ENCODE data around the gene FALEC.

FALEC gene

GRCh38 chr1:150508982-150509381 lies 6.6 kb upstream of the FALEC start:
- Histone ChIP-seq H3K27me3 (ENCODE audit: control insufficient read depth in 5 of 5, insufficient read depth in 4 of 5, low read length in 5 of 5) (no peaks in the 10 kb centered on the region), H3K9me3 (ENCODE audit: control insufficient read depth in 5 of 5, low read length in 5 of 5) (no peaks in the 10 kb centered on the region), H3K4me1 (ENCODE audit: control insufficient read depth in 5 of 5, insufficient read depth in 5 of 5, low read length in 5 of 5) (peaks cover 0 to 20% (median 19%) of the 10 kb centered on the region in 5 donors), H3K27ac (ENCODE audit: low read depth, low read length) (no peak overlapping the region), H3K4me3 (ENCODE audit: low read depth in 1 of 5, low read length in 5 of 5) (peak overlapping the region; percentile 1 to 67 (median 61)), H3K36me3 (ENCODE audit: control insufficient read depth in 5 of 5, insufficient read depth in 5 of 5, low read length in 5 of 5) (peaks cover 7 to 54% (median 47%) of the 10 kb centered on the region in 5 donors), H3K9ac (ENCODE audit: low read length in 5 of 5) (peak overlapping the region in 3 of 5 donors; percentile 14 to 66 (median 50))

- Histone ChIP-seq H3K9ac (ENCODE audit: low read length in 5 of 5) (no peak overlapping the region), H3K4me1 (ENCODE audit: control insufficient read depth in 5 of 5, insufficient read depth in 5 of 5, low read length in 5 of 5) (peaks cover 0 to 39% (median 34%) of the 10 kb centered on the region in 5 donors), H3K4me3 (ENCODE audit: low read depth in 1 of 5, low read length in 5 of 5) (no peak overlapping the region)
Observed at GRCh38 chr1:150511551-150511950, 4.0 kb upstream of the FALEC start.

DNA sequence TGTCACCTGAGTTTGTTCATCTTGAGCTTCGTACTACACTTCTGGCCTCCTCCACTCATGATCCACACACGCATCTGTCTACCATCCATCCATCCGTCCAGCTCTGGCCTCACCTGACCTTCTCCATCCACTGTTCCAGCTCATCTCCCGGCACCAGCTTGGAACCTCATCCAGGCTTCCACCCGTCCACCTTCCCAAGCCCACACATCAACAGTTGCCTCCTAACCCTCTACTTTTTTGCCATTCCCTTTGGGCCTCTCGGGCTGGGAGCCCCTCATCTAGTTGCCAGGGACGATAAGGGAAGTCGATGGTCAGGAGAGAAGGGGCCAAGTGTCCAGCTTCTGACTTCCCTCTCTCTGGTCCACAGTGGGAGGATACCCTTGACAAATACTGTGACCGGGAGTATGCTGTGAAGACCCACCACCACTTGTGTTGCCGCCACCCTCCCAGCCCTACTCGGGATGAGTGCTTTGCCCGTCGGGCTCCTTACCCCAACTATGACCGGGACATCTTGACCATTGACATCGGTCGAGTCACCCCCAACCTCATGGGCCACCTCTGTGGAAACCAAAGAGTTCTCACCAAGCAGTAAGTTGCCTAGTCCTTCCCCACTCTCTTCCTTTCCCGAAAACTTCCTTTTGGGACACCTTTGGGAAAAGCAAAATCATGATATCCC lies 3.4 kb upstream of the FALEC start:
- H3K9me3 ChIP-seq (ENCODE audit: control insufficient read depth in 5 of 5, low read length in 5 of 5): no peaks in the 10 kb centered on the region
- H3K27me3 ChIP-seq (ENCODE audit: control insufficient read depth in 5 of 5, insufficient read depth in 4 of 5, low read length in 5 of 5): no peaks in the 10 kb centered on the region

More at GRCh38 chr1:150511551-150511950, 4.0 kb upstream of the FALEC start:
- H3K9me3 ChIP-seq (ENCODE audit: control insufficient read depth in 5 of 5, low read length in 5 of 5): no peaks in the 10 kb centered on the region
- peaks cover 2 to 28% (median 22%) of the 10 kb centered on the region in 5 donors for H3K36me3 ChIP-seq (ENCODE audit: control insufficient read depth in 5 of 5, insufficient read depth in 5 of 5, low read length in 5 of 5)
- H3K27ac ChIP-seq (ENCODE audit: low read depth, low read length): no peak overlapping the region
- H3K27me3 ChIP-seq (ENCODE audit: control insufficient read depth in 5 of 5, insufficient read depth in 4 of 5, low read length in 5 of 5): no peaks in the 10 kb centered on the region

DNA sequence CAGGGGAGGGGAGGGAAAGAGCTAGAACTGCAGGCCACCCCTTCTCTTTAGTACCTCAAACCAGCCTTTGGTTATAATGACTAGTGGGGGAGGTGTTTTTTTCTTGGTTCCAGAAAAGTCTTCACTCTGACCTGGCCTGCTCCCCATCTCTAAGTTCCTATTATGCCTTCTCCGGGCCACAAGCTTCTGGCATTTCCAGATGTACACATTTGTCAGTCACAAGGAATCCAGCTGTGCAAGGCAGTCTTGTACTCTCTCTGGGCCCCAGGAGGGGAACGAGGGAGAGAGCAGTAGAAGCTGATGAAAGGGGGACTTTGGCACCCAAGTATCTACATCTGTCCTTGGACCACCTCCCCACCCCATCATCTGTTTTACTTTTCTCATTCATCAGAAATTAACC lies 2.7 kb upstream of the FALEC start:
- no peak overlapping the region for H3K4me3 ChIP-seq (ENCODE audit: low read depth in 1 of 5, low read length in 5 of 5)
- H3K27ac ChIP-seq (ENCODE audit: low read depth, low read length): no peak overlapping the region
- no peak overlapping the region for H3K9ac ChIP-seq (ENCODE audit: low read length in 5 of 5)
- H3K9me3 ChIP-seq (ENCODE audit: control insufficient read depth in 5 of 5, low read length in 5 of 5): no peaks in the 10 kb centered on the region
- no peaks in the 10 kb centered on the region for H3K27me3 ChIP-seq (ENCODE audit: control insufficient read depth in 5 of 5, insufficient read depth in 4 of 5, low read length in 5 of 5)
- H3K36me3 ChIP-seq (ENCODE audit: control insufficient read depth in 5 of 5, insufficient read depth in 5 of 5, low read length in 5 of 5): peaks cover 0 to 23% (median 16%) of the 10 kb centered on the region in 5 donors
- H3K4me1 ChIP-seq (ENCODE audit: control insufficient read depth in 5 of 5, insufficient read depth in 5 of 5, low read length in 5 of 5): peaks cover 0 to 35% (median 30%) of the 10 kb centered on the region in 5 donors

More for the DNA sequence above, 3.4 kb upstream of the FALEC start:
- Histone ChIP-seq H3K4me3 (ENCODE audit: low read depth in 1 of 5, low read length in 5 of 5) (no peak overlapping the region), H3K9ac (ENCODE audit: low read length in 5 of 5) (no peak overlapping the region), H3K4me1 (ENCODE audit: control insufficient read depth in 5 of 5, insufficient read depth in 5 of 5, low read length in 5 of 5) (peaks cover 0 to 40% (median 34%) of the 10 kb centered on the region in 5 donors), H3K27ac (ENCODE audit: low read depth, low read length) (no peak overlapping the region), H3K36me3 (ENCODE audit: control insufficient read depth in 5 of 5, insufficient read depth in 5 of 5, low read length in 5 of 5) (peaks cover 0 to 23% (median 16%) of the 10 kb centered on the region in 5 donors)

- no peak overlapping the region for H3K27ac ChIP-seq (ENCODE audit: low read depth, low read length)
- H3K4me3 ChIP-seq (ENCODE audit: low read depth in 1 of 5, low read length in 5 of 5): no peak overlapping the region
- peaks cover 0 to 30% (median 25%) of the 10 kb centered on the region in 5 donors for H3K4me1 ChIP-seq (ENCODE audit: control insufficient read depth in 5 of 5, insufficient read depth in 5 of 5, low read length in 5 of 5)
- no peak overlapping the region for H3K9ac ChIP-seq (ENCODE audit: low read length in 5 of 5)
- H3K27me3 ChIP-seq (ENCODE audit: control insufficient read depth in 5 of 5, insufficient read depth in 4 of 5, low read length in 5 of 5): no peaks in the 10 kb centered on the region
- H3K36me3 ChIP-seq (ENCODE audit: control insufficient read depth in 5 of 5, insufficient read depth in 5 of 5, low read length in 5 of 5): peaks cover 0 to 23% (median 16%) of the 10 kb centered on the region in 5 donors
- no peaks in the 10 kb centered on the region for H3K9me3 ChIP-seq (ENCODE audit: control insufficient read depth in 5 of 5, low read length in 5 of 5)
Observed at GRCh38 chr1:150513351-150513791, 2.2 kb upstream of the FALEC start.

GRCh38 chr1:150514260-150514659 lies 1.3 kb upstream of the FALEC start:
- H3K4me1 ChIP-seq (ENCODE audit: control insufficient read depth in 5 of 5, insufficient read depth in 5 of 5, low read length in 5 of 5): peaks cover 0 to 21% (median 16%) of the 10 kb centered on the region in 5 donors
- H3K27ac ChIP-seq (ENCODE audit: low read depth, low read length): no peak overlapping the region
- H3K9ac ChIP-seq (ENCODE audit: low read length in 5 of 5): no peak overlapping the region
- peaks cover 0 to 23% (median 16%) of the 10 kb centered on the region in 5 donors for H3K36me3 ChIP-seq (ENCODE audit: control insufficient read depth in 5 of 5, insufficient read depth in 5 of 5, low read length in 5 of 5)
- H3K4me3 ChIP-seq (ENCODE audit: low read depth in 1 of 5, low read length in 5 of 5): no peak overlapping the region
- H3K27me3 ChIP-seq (ENCODE audit: control insufficient read depth in 5 of 5, insufficient read depth in 4 of 5, low read length in 5 of 5): no peaks in the 10 kb centered on the region
- no peaks in the 10 kb centered on the region for H3K9me3 ChIP-seq (ENCODE audit: control insufficient read depth in 5 of 5, low read length in 5 of 5)

DNA sequence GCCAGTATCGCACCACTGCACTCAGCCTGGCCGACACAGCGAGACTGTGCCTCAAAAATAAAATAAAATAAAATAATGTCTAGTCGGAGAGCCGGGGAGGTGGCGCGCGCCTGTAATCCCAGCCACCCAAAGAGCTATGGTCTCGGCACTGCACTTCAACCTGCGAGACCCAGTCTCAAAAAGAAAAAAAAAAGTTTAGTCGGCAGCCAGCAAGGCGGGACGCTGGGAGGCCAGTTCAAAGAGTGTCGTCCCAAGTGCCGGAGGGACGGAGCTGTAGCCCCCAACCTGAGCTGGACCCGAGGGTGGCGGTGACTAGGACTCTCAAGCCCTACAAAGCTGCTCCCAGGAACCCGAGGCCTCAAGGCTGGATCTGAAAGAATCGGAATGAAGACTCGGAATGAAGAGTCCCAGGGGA lies 632 bp upstream of the FALEC start:
- Histone ChIP-seq H3K4me1 (ENCODE audit: control insufficient read depth in 5 of 5, insufficient read depth in 5 of 5, low read length in 5 of 5) (peaks cover 0 to 19% (median 14%) of the 10 kb centered on the region in 5 donors), H3K4me3 (ENCODE audit: low read depth in 1 of 5, low read length in 5 of 5) (peak overlapping the region; percentile 74 to 89 (median 86)), H3K9ac (ENCODE audit: low read length in 5 of 5) (peak overlapping the region; percentile 67 to 83 (median 79)), H3K9me3 (ENCODE audit: control insufficient read depth in 5 of 5, low read length in 5 of 5) (no peaks in the 10 kb centered on the region), H3K36me3 (ENCODE audit: control insufficient read depth in 5 of 5, insufficient read depth in 5 of 5, low read length in 5 of 5) (peaks cover 0 to 23% (median 16%) of the 10 kb centered on the region in 5 donors), H3K27me3 (ENCODE audit: control insufficient read depth in 5 of 5, insufficient read depth in 4 of 5, low read length in 5 of 5) (no peaks in the 10 kb centered on the region), H3K27ac (ENCODE audit: low read depth, low read length) (peak overlapping the region; percentile 62)

DNA sequence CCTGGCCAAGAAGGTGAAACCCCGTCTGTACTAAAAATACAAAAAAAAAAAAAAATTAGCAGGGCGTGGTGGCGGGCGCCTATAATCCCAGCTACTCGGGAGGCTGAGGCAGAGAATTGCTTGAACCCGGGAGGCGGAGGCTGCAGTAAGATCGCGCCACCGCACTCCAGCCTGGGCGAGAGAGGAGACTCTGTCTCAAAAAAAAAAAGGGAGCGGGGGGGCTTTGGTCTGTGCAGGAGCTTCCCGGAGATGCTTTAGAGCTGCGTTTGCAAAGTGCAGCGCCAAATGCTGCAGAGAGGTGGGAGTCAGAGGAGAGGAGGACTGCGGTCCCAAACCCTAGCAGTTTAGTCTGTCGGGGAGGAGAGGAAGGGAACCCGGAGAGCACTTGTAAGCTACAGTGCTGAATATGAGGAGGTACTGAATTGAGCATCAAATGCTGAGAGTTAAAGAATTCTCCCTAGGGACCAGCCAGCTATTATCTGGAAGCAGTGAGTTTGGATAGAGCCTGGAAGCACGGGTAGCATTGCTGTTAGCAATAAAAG lies 569 bp downstream of the FALEC start:
- Histone ChIP-seq H3K27me3 (ENCODE audit: control insufficient read depth in 5 of 5, insufficient read depth in 4 of 5, low read length in 5 of 5) (no peaks in the 10 kb centered on the region), H3K9me3 (ENCODE audit: control insufficient read depth in 5 of 5, low read length in 5 of 5) (no peaks in the 10 kb centered on the region), H3K4me1 (ENCODE audit: control insufficient read depth in 5 of 5, insufficient read depth in 5 of 5, low read length in 5 of 5) (peaks cover 0 to 19% (median 16%) of the 10 kb centered on the region in 5 donors), H3K27ac (ENCODE audit: low read depth, low read length) (no peak overlapping the region), H3K36me3 (ENCODE audit: control insufficient read depth in 5 of 5, insufficient read depth in 5 of 5, low read length in 5 of 5) (peaks cover 0 to 21% (median 13%) of the 10 kb centered on the region in 5 donors), H3K4me3 (ENCODE audit: low read depth in 1 of 5, low read length in 5 of 5) (peak overlapping the region; percentile 65 to 86 (median 74)), H3K9ac (ENCODE audit: low read length in 5 of 5) (peak overlapping the region in 4 of 5 donors; percentile 2 to 79 (median 52))

DNA sequence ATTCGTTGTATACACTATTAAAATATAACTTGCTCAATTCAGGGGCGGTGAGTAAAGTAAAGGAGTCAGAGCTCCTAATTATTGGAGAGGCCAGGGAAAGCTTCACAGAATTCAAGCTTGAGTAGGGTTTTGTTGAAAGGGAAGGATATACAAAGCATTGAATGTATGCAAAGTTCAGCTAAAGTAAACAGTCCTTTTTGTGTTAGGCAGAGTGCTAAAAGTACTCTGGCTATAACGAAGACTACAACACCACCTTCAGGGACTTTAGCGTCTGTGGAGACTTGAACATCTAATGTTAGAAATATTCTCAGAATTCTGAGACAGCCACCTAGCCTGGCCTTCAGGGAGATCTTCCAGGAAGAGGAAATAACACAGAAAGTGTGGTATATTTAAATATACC lies 1.1 kb downstream of the FALEC start:
- Histone ChIP-seq H3K36me3 (ENCODE audit: control insufficient read depth in 5 of 5, insufficient read depth in 5 of 5, low read length in 5 of 5) (peaks cover 0 to 16% (median 9%) of the 10 kb centered on the region in 5 donors), H3K9ac (ENCODE audit: low read length in 5 of 5) (peak overlapping the region in 1 of 5 donors; percentile 64), H3K27ac (ENCODE audit: low read depth, low read length) (no peak overlapping the region), H3K4me3 (ENCODE audit: low read depth in 1 of 5, low read length in 5 of 5) (peak overlapping the region in 1 of 5 donors; percentile 33), H3K4me1 (ENCODE audit: control insufficient read depth in 5 of 5, insufficient read depth in 5 of 5, low read length in 5 of 5) (peaks cover 0 to 19% (median 16%) of the 10 kb centered on the region in 5 donors), H3K27me3 (ENCODE audit: control insufficient read depth in 5 of 5, insufficient read depth in 4 of 5, low read length in 5 of 5) (no peaks in the 10 kb centered on the region), H3K9me3 (ENCODE audit: control insufficient read depth in 5 of 5, low read length in 5 of 5) (no peaks in the 10 kb centered on the region)

Data from subcutaneous abdominal adipose tissue (tissue), 5 donors.